GM12878 (cell line): ENCODE measurements around the gene RENBP. TPM values are rescaled to one million over a fixed set of nuclear protein-coding genes. Genes with fewer than 3 reads are reported as not detected.

Experiments
- ATAC-seq: fragments of 200-7000 bp; cut with Tn5 transposase; 3 replicates; pipeline ENCODE4 v1.9.1; 2020; ENCODE audit warnings: mild to moderate bottlenecking, moderate library complexity
- BruUV-seq: library from RNA; stranded (reverse); fragments of 400-500 nt; replicated peaks from 2 replicates; lab custom pipeline; 2021; lab: Mats Ljungman, UMichigan
- CTCF ChIA-PET: fragments of 300-600 bp; sonication (Branson Sonifier 250); formaldehyde crosslinking; extraction: SDS; loops from one replicate; lab custom pipeline; 2021; ENCODE audit warnings: inconsistent platforms; lab: Yijun Ruan, JAX
- POLR2A ChIA-PET: fragments of 350-600 bp; formaldehyde crosslinking; extraction: SDS; loops from one replicate; lab custom pipeline; 2021; ENCODE audit warnings: inconsistent platforms; lab: Charles Lee
- RAD21 ChIA-PET: fragments of 300-600 bp; sonication (Branson Sonifier 250); formaldehyde crosslinking; loops from one replicate; lab custom pipeline; 2023; ENCODE audit warnings: antibody characterized with exemption; ENCODE audit not compliant: unreplicated experiment; lab: Charles Lee
- SMC1A ChIA-PET: fragments of 300-600 bp; sonication (Branson Sonifier 250); formaldehyde crosslinking; loops from one replicate; lab custom pipeline; 2023; ENCODE audit not compliant: unreplicated experiment, uncharacterized antibody; lab: Charles Lee
- DNase-seq: peaks from one replicate; pipeline ENCODE4 v3.0.0-alpha.2; 2011; ENCODE audit warnings: low read depth, low spot score
- FAIRE-seq: peaks from 3 replicates; lab custom pipeline; 2011; peaks lifted over from hg19 to GRCh38; lab: Jason Lieb, UNC
- H2AFZ ChIP-seq: 2 replicates; pipeline ENCODE4 v1.6.0; 2011; ENCODE audit warnings: low read depth, low read length, control low read depth; ENCODE audit not compliant: control insufficient read depth
- H3K27ac ChIP-seq: 2 replicates; pipeline ENCODE4 v1.5.1; 2011; ENCODE audit warnings: control low read depth; ENCODE audit not compliant: control insufficient read depth, insufficient read depth
- H3K27me3 ChIP-seq, 2 experiments: replicated peaks in 1 of 2; 2 replicates each; pipeline versions ENCODE4 v1.6.0 to v1.6.1; 2011; ENCODE audit warnings: low read length in 1 of 2; ENCODE audit not compliant: control insufficient read depth in 2 of 2, insufficient read depth in 2 of 2
- H3K36me3 ChIP-seq, 2 experiments: 2 replicates each; pipeline ENCODE4 v1.5.1; 2011; ENCODE audit warnings: low read length in 1 of 2; ENCODE audit not compliant: control insufficient read depth in 2 of 2, insufficient read depth in 2 of 2
- H3K4me1 ChIP-seq: 2 replicates; pipeline ENCODE4 v1.6.1; 2011; ENCODE audit warnings: mild to moderate bottlenecking, low read length, moderate library complexity, mixed read lengths; ENCODE audit not compliant: control insufficient read depth, insufficient read depth
- H3K4me2 ChIP-seq: 2 replicates; pipeline ENCODE4 v1.6.0; 2011; ENCODE audit warnings: control low read depth; ENCODE audit not compliant: control insufficient read depth, insufficient read depth
- H3K4me3 ChIP-seq: fragments of 200-600 bp; sonication (generic); 2 replicates; pipeline ENCODE4 v1.5.1; 2016
- H3K79me2 ChIP-seq: 2 replicates; pipeline ENCODE4 v1.6.0; 2011; ENCODE audit warnings: low read length; ENCODE audit not compliant: control insufficient read depth, insufficient read depth
- H3K9ac ChIP-seq: 2 replicates; pipeline ENCODE4 v1.8.0; 2011; ENCODE audit warnings: low read length, control low read depth, mixed read lengths; ENCODE audit not compliant: control insufficient read depth, insufficient read depth
- H3K9me3 ChIP-seq: replicated peaks from 3 replicates; pipeline ENCODE4 v1.5.1; 2011; ENCODE audit warnings: mild to moderate bottlenecking, low read length; ENCODE audit not compliant: control insufficient read depth, insufficient read depth
- H4K20me1 ChIP-seq: 2 replicates; pipeline ENCODE4 v1.6.0; 2011; ENCODE audit not compliant: control insufficient read depth, insufficient read depth
- BMI1 ChIP-seq: fragments of 450-650 bp; IDR thresholded peaks from 2 replicates; pipeline ENCODE4 v1.6.1; 2016; ENCODE audit warnings: mild to moderate bottlenecking, moderate library complexity, borderline replicate concordance
- BRCA1 ChIP-seq: IDR thresholded peaks from 2 replicates; pipeline ENCODE4 v1.6.1; 2011; ENCODE audit warnings: low read depth, low read length, improper control_type of control experiment
- CHD2 ChIP-seq: IDR thresholded peaks from 2 replicates; pipeline ENCODE4 v1.6.1; 2011; ENCODE audit warnings: low read depth, low read length, improper control_type of control experiment, borderline replicate concordance
- CHD4 ChIP-seq: fragments of 200-600 bp; sonication (generic); IDR thresholded peaks from 2 replicates; pipeline ENCODE4 v1.6.1; 2016; ENCODE audit warnings: mild to moderate bottlenecking
- CREB1 ChIP-seq: IDR thresholded peaks from 2 replicates; pipeline ENCODE4 v1.6.1; 2012; ENCODE audit warnings: low read depth, mild to moderate bottlenecking, inconsistent platforms
- CTCF ChIP-seq, 3 experiments: IDR thresholded peaks in 2 of 3; conservative IDR thresholded peaks in 1 of 3; 2 replicates each; pipeline ENCODE4 v1.5.1; 2011; ENCODE audit warnings: low read depth in 3 of 3, low read length in 3 of 3, mild to moderate bottlenecking in 3 of 3, control low read depth in 2 of 3, moderate library complexity in 2 of 3, inconsistent platforms in 1 of 3, mixed read lengths in 1 of 3; ENCODE audit not compliant: control insufficient read depth in 2 of 3, insufficient read depth in 1 of 3; ENCODE audit errors: extremely low read depth in 1 of 3
- FOXK2 ChIP-seq: fragments of 450-650 bp; IDR thresholded peaks from 2 replicates; pipeline ENCODE4 v1.6.1; 2017; ENCODE audit warnings: mild to moderate bottlenecking, moderate library complexity
- IKZF2 ChIP-seq, 2 experiments: fragments of 450-650 bp; IDR thresholded peaks; 2 replicates each; pipeline ENCODE4 v1.6.1; 2017; ENCODE audit warnings: mild to moderate bottlenecking in 2 of 2, moderate library complexity in 2 of 2
- NFYA ChIP-seq: IDR thresholded peaks from 2 replicates; pipeline ENCODE4 v1.6.1; 2011; ENCODE audit warnings: low read depth, mild to moderate bottlenecking, low read length, improper control_type of control experiment, borderline replicate concordance
- NKRF ChIP-seq: fragments of 450-650 bp; conservative IDR thresholded peaks from 2 replicates; pipeline ENCODE4 v1.6.1; 2017; ENCODE audit warnings: mild to moderate bottlenecking, moderate library complexity
- PAX5 ChIP-seq: IDR thresholded peaks from 2 replicates; pipeline ENCODE4 v1.6.1; 2011; ENCODE audit warnings: low read depth, low read length, borderline replicate concordance
- PKNOX1 ChIP-seq: fragments of 450-650 bp; IDR thresholded peaks from 2 replicates; pipeline ENCODE4 v1.6.1; 2016; ENCODE audit warnings: mild to moderate bottlenecking
- POLR2AphosphoS2 ChIP-seq: IDR thresholded peaks from 2 replicates; pipeline ENCODE4 v1.6.1; 2011; ENCODE audit warnings: low read depth, mild to moderate bottlenecking, low read length, improper control_type of control experiment, moderate library complexity
- POLR2AphosphoS5 ChIP-seq: IDR thresholded peaks from 2 replicates; pipeline ENCODE4 v1.6.1; 2011; ENCODE audit warnings: mild to moderate bottlenecking, low read length, inconsistent platforms
- RBBP5 ChIP-seq: fragments of 200-600 bp; sonication (generic); conservative IDR thresholded peaks from 2 replicates; pipeline ENCODE4 v1.6.1; 2016
- RFX5 ChIP-seq: IDR thresholded peaks from 2 replicates; pipeline ENCODE4 v1.6.1; 2011; ENCODE audit warnings: low read depth, low read length, improper control_type of control experiment
- SREBF2 ChIP-seq: IDR thresholded peaks from 2 replicates; pipeline ENCODE4 v1.6.1; 2012; ENCODE audit warnings: mild to moderate bottlenecking, low read length
- STAT1 ChIP-seq: fragments of 450-650 bp; conservative IDR thresholded peaks from 2 replicates; pipeline ENCODE4 v1.6.1; 2014; ENCODE audit warnings: antibody characterized with exemption, mild to moderate bottlenecking
- TCF3 ChIP-seq: IDR thresholded peaks from 2 replicates; pipeline ENCODE4 v1.6.1; 2012; ENCODE audit warnings: low read depth, mild to moderate bottlenecking, low read length, borderline replicate concordance; ENCODE audit not compliant: insufficient read depth
- WGBS: methylation state at CpG from one replicate; pipeline ENCODE4 v1.1.6; 2016; ENCODE audit warnings: low lambda C conversion rate; ENCODE audit not compliant: insufficient replicate concordance, insufficient coverage; ENCODE audit errors: missing lambda C conversion rate; 5-methylcytosine and 5-hydroxymethylcytosine counted together
- in situ Hi-C: fragments of 300-500 bp; cut with MboI; formaldehyde crosslinking; loops from 9 replicates; pipeline ENCODE4 v1.14.3; 2018; ENCODE audit warnings: mixed read lengths
- intact Hi-C: fragments of 100-400 bp; cut with micrococcal nuclease; formaldehyde crosslinking; loops from one replicate; pipeline ENCODE4 v1.14.2; 2022; ENCODE audit not compliant: unreplicated experiment
- polyA plus RNA-seq, 11 experiments: library from polyadenylated mRNA; depleted of rRNA in 4 of 11; unstranded in 6 of 11; stranded (reverse) in 5 of 11; fragments of >200 nt; fragmentation: Nextera tagmentation in 4 of 11; fragmentation: Illumina TruSeq in 1 of 11; extraction: Ambion mirVana in 4 of 11; extraction: Trizol in 1 of 11; gene quantifications; 1 replicate in 1 of 11; 2 replicates in 10 of 11; pipeline versions ENCODE4 v1.2.1 to v1.2.3, GENCODE V29; 2011 to 2016; ENCODE audit warnings: inconsistent platforms in 2 of 11, missing spikeins in 2 of 11, low read depth in 1 of 11
- total RNA-seq, 4 experiments: library from RNA; depleted of rRNA in 3 of 4; stranded (reverse); fragments of >200 nt in 3 of 4; fragmentation: Illumina TruSeq in 1 of 4; extraction: Trizol in 1 of 4; gene quantifications; 2 replicates each; pipeline versions ENCODE4 v1.2.1 to v1.2.3, GENCODE V29; 2013 to 2021

RENBP gene
- total and polyA plus RNA-seq, 10 of the 15 experiments (the other 5 are each of a cell fraction or from before 2014, with no cell fraction given), result 0.36 to 4.9 (median 1.8) TPM; not detected in 3

GRCh38 chrX:153925739-153926551, 18.5 kb downstream of the RENBP start, which contains the start of gene ARHGAP4:
ARHGAP4 (minus strand) TSS chrX:153926264; CDS start chrX:153926202, 62 bp downstream.
- Histone ChIP-seq H3K4me3 (peak within 1 kb of the TSS; percentile 74), H2AFZ (peak within 1 kb of the TSS; percentile 17; the same call in 1 of the 2 replicates), H3K36me3 (peaks cover 0 to 2% of the 10 kb centered on the region in 2 experiments; a peak in 2 of 4 replicates), H4K20me1 (no peaks in the 10 kb centered on the region), H3K4me1 (peaks cover 9% of the 10 kb centered on the region; the same call in 1 of the 2 replicates), H3K79me2 (peaks cover 39% of the 10 kb centered on the region), H3K27ac (peak within 1 kb of the TSS; percentile 98), H3K27me3 (no peaks in the 10 kb centered on the region), H3K4me2 (peak within 1 kb of the TSS; percentile 93), H3K9me3 (no peaks in the 10 kb centered on the region; the same call in 2 of the 3 replicates), H3K9ac (peak within 1 kb of the TSS; percentile 97)
- ChIA-PET RAD21 (interaction anchor here (1.0 to 6.2 kb wide), 15 partner anchors 9 to 239 kb away, joined by 3 to 59 read pairs (median 5); partner anchors contain the start of genes HCFC1, IDH3G, NAA10 and RENBP), POLR2A (interaction anchor here (0.7 to 5.8 kb wide), 19 partner anchors 8 to 200 kb away, joined by 3 to 68 read pairs (median 4); partner anchors contain the start of genes HCFC1, IDH3G, IRAK1 and NAA10), SMC1A (interaction anchor here (0.7 to 5.5 kb wide), 7 partner anchors 8 to 343 kb away, joined by 3 to 61 read pairs (median 4); partner anchors contain the start of genes IDH3G and SSR4), CTCF (interaction anchor here (1.0 to 8.7 kb wide), 11 partner anchors 11 to 163 kb away, joined by 3 to 172 read pairs (median 4); partner anchors contain the start of genes NAA10 and RENBP)
- intact Hi-C loops (loop anchor here (2.0 to 5.0 kb wide), 4 partner anchors 45 to 446 kb away; partner anchors contain the start of genes ABCD1, BCAP31, FLNA and HCFC1), in situ Hi-C loops (loop anchor here (10.0 kb wide), 1 partner anchor 59 kb away; no protein-coding TSS in a partner anchor)
- FAIRE-seq (no peak), DNase-seq (no peak), ATAC-seq (peak; percentile 31)
- WGBS, result 27% methylated on average over 40 of the region's 59 CpGs
- TSS peak; percentile 98 for BruUV-seq
- TF ChIP-seq CREB1, result no peak
- TF ChIP-seq RFX5, result no peak
- no peak for TF ChIP-seq RBBP5
- no peak for TF ChIP-seq CHD4
- peak; percentile 80 for TF ChIP-seq POLR2AphosphoS5
- TF ChIP-seq PAX5, result no peak
- no peak for TF ChIP-seq FOXK2
- TF ChIP-seq BMI1, result no peak
- no peak; the same call in 1 of the 2 replicates for TF ChIP-seq NKRF
- TF ChIP-seq BRCA1, result no peak
- TF ChIP-seq NFYA, result no peak
- TF ChIP-seq STAT1, result no peak
- TF ChIP-seq IKZF2 (IDR thresholded peaks at IDR 0.05), result no peak
- no peak for TF ChIP-seq CTCF (IDR thresholded peaks at IDR 0.05 in 2 of 3, conservative IDR thresholded peaks at IDR 0.05 in 1 of 3; ENCODE audit: control insufficient read depth in 2 of 3, extremely low read depth in 1 of 3, insufficient read depth in 1 of 3, low read depth in 3 of 3, low read length in 3 of 3)
- no peak for TF ChIP-seq TCF3
- no peak for TF ChIP-seq PKNOX1
- TF ChIP-seq CHD2, result no peak
- TF ChIP-seq SREBF2, result no peak
- TF ChIP-seq POLR2AphosphoS2, result peak; percentile 43; the same call in 1 of the 2 replicates
